CD4-positive, alpha-beta T cell (primary cell): ENCODE results near the gene HCST. TPM values are rescaled to one million over a fixed set of nuclear protein-coding genes. Genes with fewer than 3 reads are reported as not detected.

ENCODE experiments used
- ATAC-seq: fragments of 200-7000 bp; cut with Tn5 transposase; one replicate; pipeline ENCODE4 v1.10.0; 2022; ENCODE audit warnings: mild to moderate bottlenecking; ENCODE audit not compliant: poor library complexity
- CTCF ChIA-PET: fragments of 350-600 bp; sonication (Branson Sonifier 250); formaldehyde crosslinking; loops from one replicate; lab custom pipeline; 2021; ENCODE audit warnings: antibody characterized with exemption, inconsistent platforms; lab: Charles Lee
- POLR2A ChIA-PET: fragments of 350-600 bp; sonication (Branson Sonifier 250); formaldehyde crosslinking; loops from one replicate; lab custom pipeline; 2021; ENCODE audit warnings: antibody characterized with exemption, inconsistent platforms; lab: Charles Lee
- DNase-seq, 14 experiments: peaks; one replicate each; pipeline ENCODE4 v3.0.0-alpha.2; 2013 to 2020; ENCODE audit warnings: mixed read lengths in 2 of 14
- H3K27ac ChIP-seq, 2 donors: one replicate each; pipeline versions ENCODE4 v1.5.1 to v1.7.0; 2013; ENCODE audit warnings: low read length in 2 of 2, low read depth in 1 of 2, mild to moderate bottlenecking in 1 of 2
- H3K27me3 ChIP-seq, 2 experiments: 1 replicate in 1 of 2; 2 replicates in 1 of 2; pipeline versions ENCODE4 v1.6.1 to v1.7.0; 2013; ENCODE audit warnings: low read length in 2 of 2, control low read depth in 1 of 2, mild to moderate bottlenecking in 1 of 2, moderate library complexity in 1 of 2; ENCODE audit not compliant: insufficient read depth in 2 of 2, control insufficient read depth in 1 of 2
- H3K36me3 ChIP-seq: one replicate; pipeline ENCODE4 v1.6.1; 2013; ENCODE audit warnings: low read length, control low read depth; ENCODE audit not compliant: insufficient read depth
- H3K4me1 ChIP-seq: one replicate; pipeline ENCODE4 v1.6.1; 2013; ENCODE audit warnings: low read length, control low read depth; ENCODE audit not compliant: insufficient read depth
- H3K4me3 ChIP-seq: one replicate; pipeline ENCODE4 v1.5.1; 2013; ENCODE audit warnings: mild to moderate bottlenecking, low read length, moderate library complexity
- H3K9me3 ChIP-seq, 2 experiments: 1 replicate in 1 of 2; 2 replicates in 1 of 2; pipeline versions ENCODE4 v1.6.1 to v1.7.0; 2013; ENCODE audit warnings: low read length in 2 of 2, mild to moderate bottlenecking in 2 of 2, control low read depth in 1 of 2, moderate library complexity in 1 of 2; ENCODE audit not compliant: control insufficient read depth in 1 of 2, insufficient read depth in 1 of 2
- H3K27ac Mint-ChIP-seq: one replicate; pipeline ENCODE4 v1.8.0; 2020; ENCODE audit warnings: mixed read lengths
- H3K27me3 Mint-ChIP-seq: one replicate; pipeline ENCODE4 v1.8.0; 2021; ENCODE audit warnings: mixed read lengths
- H3K36me3 Mint-ChIP-seq: one replicate; pipeline ENCODE4 v1.8.0; 2021; ENCODE audit warnings: low read depth, mixed read lengths
- H3K4me1 Mint-ChIP-seq: one replicate; pipeline ENCODE4 v1.8.0; 2021; ENCODE audit warnings: low read depth, mixed read lengths
- H3K4me3 Mint-ChIP-seq: one replicate; pipeline ENCODE4 v1.8.0; 2020; ENCODE audit warnings: mild to moderate bottlenecking, mixed read lengths
- H3K9me3 Mint-ChIP-seq: one replicate; pipeline ENCODE4 v1.8.0; 2020; ENCODE audit warnings: mixed read lengths
- CTCF ChIP-seq: fragments of 200-600 bp; IDR thresholded peaks from one replicate; pipeline ENCODE4 v1.8.0; 2022; ENCODE audit warnings: antibody characterized with exemption, mild to moderate bottlenecking
- intact Hi-C, 2 experiments: fragments of 100-400 bp; cut with DNase I in 1 of 2; cut with micrococcal nuclease in 1 of 2; formaldehyde crosslinking; loops; one replicate each; pipeline versions ENCODE4 v1.15.1 to v1.9.0; 2023 to 2025; cut with DNase I, micrococcal nuclease
- total RNA-seq, 174 experiments: library from RNA in 2 of 174; stranded (reverse) in 2 of 174; gene quantifications; one replicate each; pipeline ENCODE4 v1.2.3 and lab custom pipeline; 2021 to 2026

Gene HCST
- total RNA-seq, 2 experiments from 2014 or later: 72.4 to 78.6 TPM

- intact Hi-C loops: no loop called here
- Mint-ChIP-seq H3K36me3 (no peaks in the 10 kb centered on the region), H3K9me3 (no peaks in the 10 kb centered on the region), H3K4me1 (no peaks in the 10 kb centered on the region), H3K27me3 (peaks cover 79% of the 10 kb centered on the region), H3K27ac (no peak overlapping the region), H3K4me3 (no peak overlapping the region)
- DNase-seq: no peak
- Histone ChIP-seq H3K27ac (no peak overlapping the region), H3K9me3 (peaks cover 0 to 26% of the 10 kb centered on the region in 2 experiments), H3K27me3 (peaks cover 32 to 49% of the 10 kb centered on the region in 2 experiments), H3K4me1 (peaks cover 10% of the 10 kb centered on the region), H3K4me3 (no peak overlapping the region), H3K36me3 (no peaks in the 10 kb centered on the region)
- POLR2A ChIA-PET: no interaction called here
- CTCF ChIA-PET: no interaction called here
- TF ChIP-seq CTCF: no peak
- no peak for ATAC-seq
Measured at GRCh38 chr19:35863018-35863417, 39.3 kb upstream of the HCST start.

- TF ChIP-seq CTCF: no peak
- Histone ChIP-seq H3K9me3 (peaks cover 0 to 24% of the 10 kb centered on the region in 2 experiments), H3K4me3 (peak within 1 kb of the TSS; percentile 20), H3K27ac (no peak within 1 kb of the TSS), H3K27me3 (peaks cover 35 to 42% of the 10 kb centered on the region in 2 experiments), H3K4me1 (peaks cover 24% of the 10 kb centered on the region), H3K36me3 (no peaks in the 10 kb centered on the region)
- DNase-seq (peak; percentile 30 to 78 (median 62)), ATAC-seq (peak; percentile 56)
- Mint-ChIP-seq H3K9me3 (no peaks in the 10 kb centered on the region), H3K27ac (no peak within 1 kb of the TSS), H3K27me3 (peaks cover 74% of the 10 kb centered on the region), H3K4me3 (peak within 1 kb of the TSS; percentile 63), H3K4me1 (peaks cover 15% of the 10 kb centered on the region), H3K36me3 (no peaks in the 10 kb centered on the region)
- POLR2A ChIA-PET: interaction anchor here (1.1 kb wide), 1 partner anchor 247 kb away, joined by 3 read pairs; the partner anchor contains the start of genes POLR2I and TBCB
- CTCF ChIA-PET: interaction anchor here (0.7 kb wide), 1 partner anchor 63 kb away, joined by 3 read pairs; no protein-coding TSS in a partner anchor
- intact Hi-C loops: no loop called here
Measured at GRCh38 chr19:35868172-35868822, 34.0 kb upstream of the HCST start, which contains the start of gene APLP1. Gene APLP1, plus strand, starts transcription at chr19:35868574. Its CDS starts 63 bp downstream, at chr19:35868637.

- no peak for TF ChIP-seq CTCF
- ChIA-PET CTCF (interaction anchor here (0.7 kb wide), 1 partner anchor 62 kb away, joined by 3 read pairs; no protein-coding TSS in a partner anchor), POLR2A (interaction anchor here (1.1 kb wide), 1 partner anchor 246 kb away, joined by 3 read pairs; the partner anchor contains the start of genes POLR2I and TBCB)
- H3K36me3 Mint-ChIP-seq: no peaks in the 10 kb centered on the region
- no peaks in the 10 kb centered on the region for H3K36me3 ChIP-seq
- peaks cover 0 to 24% of the 10 kb centered on the region in 2 experiments for H3K9me3 ChIP-seq
- no peak overlapping the region for H3K27ac ChIP-seq
- H3K4me3 Mint-ChIP-seq: peak overlapping the region; percentile 63
- ATAC-seq (no peak), DNase-seq (peak in 1 of 14 experiments; percentile 53)
- no peaks in the 10 kb centered on the region for H3K9me3 Mint-ChIP-seq
- H3K4me1 Mint-ChIP-seq: peaks cover 15% of the 10 kb centered on the region
- H3K4me1 ChIP-seq: peaks cover 24% of the 10 kb centered on the region
- H3K4me3 ChIP-seq: peak overlapping the region; percentile 20
- H3K27me3 ChIP-seq: peaks cover 35 to 42% of the 10 kb centered on the region in 2 experiments
- no peak overlapping the region for H3K27ac Mint-ChIP-seq
- intact Hi-C loops: no loop called here
- peaks cover 76% of the 10 kb centered on the region for H3K27me3 Mint-ChIP-seq
Measured at GRCh38 chr19:35868823-35869326, 33.5 kb upstream of the HCST start.
